H1 (cell line): ENCODE results near the gene MYF5. TPM values are rescaled to one million over a fixed set of nuclear protein-coding genes. Genes with fewer than 3 reads are reported as not detected.

Experiments
- CTCF ChIA-PET: fragments of 300-600 bp; sonication (Branson Sonifier 250); formaldehyde crosslinking; loops from one replicate; lab custom pipeline; 2021; ENCODE audit not compliant: partially characterized antibody; lab: Charles Lee
- POLR2A ChIA-PET: fragments of 300-600 bp; sonication (Branson Sonifier 250); formaldehyde crosslinking; loops from one replicate; lab custom pipeline; 2021; ENCODE audit warnings: inconsistent platforms; ENCODE audit not compliant: partially characterized antibody; lab: Charles Lee
- DNase-seq, 2 experiments: peaks; one replicate each; pipeline versions ENCODE4 v3.0.0 to v3.0.0-alpha.2; 2010 to 2022; ENCODE audit warnings: low spot score in 2 of 2, low read depth in 1 of 2, mixed read lengths in 1 of 2
- FAIRE-seq: peaks from 2 replicates; lab custom pipeline; 2011; peaks lifted over from hg19 to GRCh38; lab: Jason Lieb, UNC
- H2AFZ ChIP-seq: 2 replicates; pipeline ENCODE4 v1.8.1; 2012; ENCODE audit warnings: low read length, inconsistent platforms
- H2AK5ac ChIP-seq: 2 replicates; pipeline ENCODE4 v1.6.1; 2013; ENCODE audit warnings: low read depth, low read length
- H2BK120ac ChIP-seq: replicated peaks from 2 replicates; pipeline ENCODE3; 2013; ENCODE audit warnings: low read depth, low read length, inconsistent platforms
- H2BK12ac ChIP-seq: 2 replicates; pipeline ENCODE4 v1.6.1; 2013; ENCODE audit warnings: low read depth, low read length
- H2BK15ac ChIP-seq: 2 replicates; pipeline ENCODE4 v1.6.1; 2013; ENCODE audit warnings: low read length
- H2BK20ac ChIP-seq: 2 replicates; pipeline ENCODE4 v1.6.1; 2013; ENCODE audit warnings: low read length
- H2BK5ac ChIP-seq: 2 replicates; pipeline ENCODE4 v1.6.1; 2013; ENCODE audit warnings: low read depth, low read length
- H3K14ac ChIP-seq: 2 replicates; pipeline ENCODE4 v1.6.1; 2013; ENCODE audit warnings: inconsistent platforms; ENCODE audit not compliant: insufficient read length
- H3K18ac ChIP-seq: 2 replicates; pipeline ENCODE4 v1.6.1; 2013; ENCODE audit warnings: low read length; ENCODE audit errors: extremely low read depth
- H3K23ac ChIP-seq: 2 replicates; pipeline ENCODE4 v1.6.1; 2013; ENCODE audit warnings: inconsistent platforms; ENCODE audit not compliant: insufficient read length
- H3K23me2 ChIP-seq: 2 replicates; pipeline ENCODE4 v1.6.1; 2013; ENCODE audit warnings: low read depth, low read length
- H3K27ac ChIP-seq: 2 replicates; pipeline ENCODE4 v1.6.1; 2011; ENCODE audit warnings: low read depth, low read length, inconsistent platforms
- H3K27me3 ChIP-seq, 4 experiments: replicated peaks in 1 of 4; 1 replicate in 1 of 4; 2 replicates in 3 of 4; pipeline versions ENCODE4 v1.6.1 to v1.8.1; 2011 to 2013; ENCODE audit warnings: low read length in 3 of 4, mild to moderate bottlenecking in 3 of 4, inconsistent platforms in 2 of 4, mixed read lengths in 2 of 4, moderate library complexity in 1 of 4; ENCODE audit not compliant: control insufficient read depth in 3 of 4, insufficient read depth in 3 of 4; ENCODE audit errors: extremely low read depth in 1 of 4
- H3K36me3 ChIP-seq, 4 experiments: 2 replicates each; pipeline versions ENCODE4 v1.6.1 to v1.8.1; 2011 to 2013; ENCODE audit warnings: mild to moderate bottlenecking in 4 of 4, low read length in 3 of 4, moderate library complexity in 2 of 4, control low read depth in 1 of 4, inconsistent platforms in 1 of 4; ENCODE audit not compliant: insufficient read depth in 4 of 4, control insufficient read depth in 2 of 4
- H3K4ac ChIP-seq: replicated peaks from 2 replicates; pipeline ENCODE3; 2013; ENCODE audit warnings: low read length, low read depth, mixed read lengths, inconsistent platforms; ENCODE audit not compliant: insufficient read length
- H3K4me1 ChIP-seq, 4 experiments: replicated peaks in 1 of 4; 1 replicate in 1 of 4; 2 replicates in 3 of 4; pipeline versions ENCODE4 v1.6.1 to v1.8.1; 2011 to 2013; ENCODE audit warnings: low read length in 3 of 4, inconsistent platforms in 2 of 4, mixed read lengths in 1 of 4; ENCODE audit not compliant: insufficient read depth in 4 of 4, control insufficient read depth in 3 of 4
- H3K4me2 ChIP-seq, 2 experiments: 2 replicates each; pipeline versions ENCODE4 v1.6.1 to v1.8.1; 2011 to 2013; ENCODE audit warnings: low read depth in 2 of 2, low read length in 2 of 2, control low read depth in 1 of 2, inconsistent platforms in 1 of 2, mild to moderate bottlenecking in 1 of 2; ENCODE audit not compliant: insufficient read depth in 1 of 2
- H3K4me3 ChIP-seq, 4 experiments: fragments of 200-600, 300-600 bp in 1 of 4; sonication (generic), shearing (Covaris generic), sonication (Bioruptor Twin) in 1 of 4; 2 replicates each; pipeline versions ENCODE4 v1.5.1 to v1.8.1; 2011 to 2016; ENCODE audit warnings: low read length in 4 of 4, low read depth in 3 of 4, control low read depth in 2 of 4, inconsistent platforms in 2 of 4, mild to moderate bottlenecking in 2 of 4, mixed read lengths in 1 of 4, moderate library complexity in 1 of 4; ENCODE audit not compliant: insufficient read depth in 2 of 4; ENCODE audit errors: extremely low read depth in 1 of 4
- H3K56ac ChIP-seq: replicated peaks from 2 replicates; pipeline ENCODE3; 2013; ENCODE audit warnings: low read depth, mild to moderate bottlenecking, mixed read lengths, low read length, inconsistent platforms; ENCODE audit not compliant: insufficient read length
- H3K79me1 ChIP-seq: 2 replicates; pipeline ENCODE4 v1.6.1; 2013; ENCODE audit warnings: low read depth, low read length, control low read depth
- H3K79me2 ChIP-seq, 2 experiments: 2 replicates each; pipeline versions ENCODE4 v1.6.1 to v1.8.1; 2012 to 2013; ENCODE audit warnings: low read length in 2 of 2, mild to moderate bottlenecking in 2 of 2, inconsistent platforms in 1 of 2; ENCODE audit not compliant: insufficient read depth in 2 of 2, control insufficient read depth in 1 of 2
- H3K9ac ChIP-seq, 4 experiments: replicated peaks in 1 of 4; 1 replicate in 1 of 4; 2 replicates in 3 of 4; pipeline versions ENCODE4 v1.6.1 to v1.8.1; 2011 to 2013; ENCODE audit warnings: low read depth in 3 of 4, low read length in 3 of 4, control low read depth in 2 of 4, mild to moderate bottlenecking in 2 of 4, moderate library complexity in 2 of 4, inconsistent platforms in 1 of 4; ENCODE audit errors: extremely low read depth in 1 of 4
- H3K9me3 ChIP-seq, 2 experiments: 2 replicates each; pipeline versions ENCODE4 v1.6.1 to v1.8.1; 2012 to 2013; ENCODE audit warnings: mild to moderate bottlenecking in 2 of 2, moderate library complexity in 2 of 2, control low read depth in 1 of 2, inconsistent platforms in 1 of 2, low read depth in 1 of 2, low read length in 1 of 2, mixed read lengths in 1 of 2; ENCODE audit not compliant: insufficient read depth in 2 of 2
- H4K20me1 ChIP-seq, 2 experiments: replicated peaks in 1 of 2; 2 replicates each; pipeline versions ENCODE3 to v1.8.1; 2011 to 2013; ENCODE audit warnings: inconsistent platforms in 2 of 2, low read length in 2 of 2, mild to moderate bottlenecking in 1 of 2; ENCODE audit not compliant: insufficient read depth in 2 of 2, control insufficient read depth in 1 of 2
- H4K5ac ChIP-seq: 2 replicates; pipeline ENCODE4 v1.6.1; 2013; ENCODE audit warnings: low read length, low read depth, mixed read lengths, inconsistent platforms; ENCODE audit not compliant: insufficient read length
- H4K8ac ChIP-seq: 2 replicates; pipeline ENCODE4 v1.8.0; 2013; ENCODE audit warnings: mild to moderate bottlenecking, moderate library complexity, low read length, inconsistent platforms; ENCODE audit not compliant: insufficient read depth; ENCODE audit errors: extremely low read depth
- H4K91ac ChIP-seq: replicated peaks from 2 replicates; pipeline ENCODE3; 2013; ENCODE audit warnings: low read length, mixed read lengths, inconsistent platforms; ENCODE audit not compliant: insufficient read length
- ATF2 ChIP-seq: IDR thresholded peaks from 2 replicates; pipeline ENCODE4 v1.6.1; 2012; ENCODE audit warnings: low read length, inconsistent platforms
- BCL11A ChIP-seq, 2 experiments: IDR thresholded peaks; one replicate each; pipeline ENCODE4 v1.6.1; 2011; ENCODE audit warnings: low read depth in 2 of 2, low read length in 2 of 2, mild to moderate bottlenecking in 2 of 2
- CTCF ChIP-seq, 3 experiments: IDR thresholded peaks; 1 replicate in 2 of 3; 2 replicates in 1 of 3; pipeline versions ENCODE4 v1.5.1 to v1.6.1; 2011; ENCODE audit warnings: low read length in 3 of 3, mild to moderate bottlenecking in 3 of 3, inconsistent platforms in 2 of 3, low read depth in 1 of 3, moderate library complexity in 1 of 3; ENCODE audit not compliant: insufficient read depth in 1 of 3; ENCODE audit errors: control extremely low read depth in 1 of 3
- TEAD4 ChIP-seq: IDR thresholded peaks from 2 replicates; pipeline ENCODE4 v1.6.1; 2012; ENCODE audit warnings: low read depth, low read length, inconsistent platforms, mixed read lengths
- WGBS, 2 experiments: shearing (Covaris generic) in 1 of 2; methylation state at CpG; one replicate each; pipeline versions ENCODE4 v1.1.6 to v1.1.7; 2013 to 2015; ENCODE audit warnings: low lambda C conversion rate in 2 of 2, mixed read lengths in 2 of 2, inconsistent platforms in 1 of 2, low coverage in 1 of 2, missing lambda C conversion rate in 1 of 2; ENCODE audit not compliant: insufficient replicate concordance in 2 of 2, insufficient coverage in 1 of 2, insufficient read length in 1 of 2; ENCODE audit errors: extremely low coverage in 1 of 2, missing lambda C conversion rate in 1 of 2; 5-methylcytosine and 5-hydroxymethylcytosine counted together
- polyA plus RNA-seq, 7 experiments: library from polyadenylated mRNA; depleted of rRNA in 3 of 7; stranded (reverse) in 5 of 7; unstranded in 2 of 7; fragments of >200 nt in 5 of 7; fragments of 200-250 nt in 2 of 7; gene quantifications; 1 replicate in 5 of 7; 2 replicates in 1 of 7; 4 replicates in 1 of 7; pipeline versions ENCODE4 v1.2.1 to v1.2.3, GENCODE V29; 2011 to 2013; ENCODE audit warnings: missing spikeins in 2 of 7, mixed read lengths in 2 of 7
- total RNA-seq: library from RNA; stranded (reverse); fragmentation: NEBNext Ultra II Directional; extraction: Animal tissue kit (Norgen Biotek cat#: 25700); gene quantifications from 2 replicates; pipeline ENCODE4 v1.2.1, GENCODE V29; 2021

MYF5 gene
- total and polyA plus RNA-seq, 2 of the 8 experiments (the other 6 are each of a cell fraction or from before 2014, with no cell fraction given), result 0.09 TPM; not detected in 1

- no peaks in the 10 kb centered on the region for H3K9me3 ChIP-seq
- no peak for FAIRE-seq
- H4K8ac ChIP-seq, result no peak overlapping the region
Measured at GRCh38 chr12:80681287-80681686, 35.4 kb upstream of the MYF5 start.

More at GRCh38 chr12:80681287-80681686, 35.4 kb upstream of the MYF5 start:
- H4K91ac ChIP-seq, result no peak overlapping the region
- H3K36me3 ChIP-seq, result no peaks in the 10 kb centered on the region
- no peak overlapping the region for H2BK12ac ChIP-seq
- H3K79me2 ChIP-seq, result no peaks in the 10 kb centered on the region
- TF ChIP-seq TEAD4 (no peak), BCL11A (IDR thresholded peaks at IDR 0.05; ENCODE audit: low read depth in 2 of 2, low read length in 2 of 2) (no peak), ATF2 (no peak), CTCF (IDR thresholded peaks at IDR 0.05; ENCODE audit: control extremely low read depth in 1 of 3, insufficient read depth in 1 of 3, low read depth in 1 of 3, low read length in 3 of 3) (no peak)
- H2BK5ac ChIP-seq, result no peak overlapping the region
- H3K18ac ChIP-seq, result no peak overlapping the region
- ChIA-PET CTCF (interaction anchor here (0.7 to 1.2 kb wide), 3 partner anchors 17 to 354 kb away, joined by 3 read pairs; no protein-coding TSS in a partner anchor), POLR2A (no interaction called here)
- H4K20me1 ChIP-seq, result no peaks in the 10 kb centered on the region
- no peak overlapping the region for H2BK120ac ChIP-seq
- H2AFZ ChIP-seq, result no peak overlapping the region
- no peak overlapping the region for H3K9ac ChIP-seq
- DNase-seq, result no peak
- no peak overlapping the region for H3K27ac ChIP-seq
- H3K4me2 ChIP-seq, result no peak overlapping the region
- H3K23ac ChIP-seq, result no peak overlapping the region
- H3K4me3 ChIP-seq, result no peak overlapping the region
- H3K79me1 ChIP-seq, result no peaks in the 10 kb centered on the region
- H4K5ac ChIP-seq, result no peak overlapping the region
- WGBS, 2 experiments, result 96% methylated on average over 2 of the region's 2 CpGs; no CpG with 5 or more reads in 1 of the 2 experiments
- H3K14ac ChIP-seq, result no peak overlapping the region
- H2BK15ac ChIP-seq, result no peak overlapping the region
- H3K23me2 ChIP-seq, result no peaks in the 10 kb centered on the region
- H2BK20ac ChIP-seq, result no peak overlapping the region
- H3K4me1 ChIP-seq, result peaks cover 0 to 9% (median 5%) of the 10 kb centered on the region in 4 experiments; a peak in 4 of 7 replicates
- H3K27me3 ChIP-seq, result no peaks in the 10 kb centered on the region
- H3K4ac ChIP-seq, result no peak overlapping the region
- no peak overlapping the region for H3K56ac ChIP-seq
- no peak overlapping the region for H2AK5ac ChIP-seq
